Measurements from ENCODE around the gene BCL2L15.

The BCL2L15 gene

DNA sequence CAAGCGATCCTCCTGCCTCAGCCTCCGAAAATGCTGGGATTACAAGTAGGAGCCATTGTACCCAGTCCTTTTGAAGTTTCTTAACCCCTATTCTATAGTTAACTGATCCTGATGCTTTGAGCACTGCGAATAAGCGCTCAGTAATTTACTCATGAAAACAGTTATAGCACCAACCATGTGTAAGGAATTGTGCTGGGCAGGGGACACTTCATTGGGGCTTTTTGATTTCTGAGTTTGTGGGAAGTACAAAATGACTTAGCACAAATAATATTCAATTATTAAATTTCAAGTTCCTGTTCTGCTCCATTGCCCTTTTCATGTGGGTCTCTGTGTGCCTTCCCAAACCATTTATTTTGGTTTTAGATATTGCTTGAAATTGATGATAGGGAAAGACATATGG lies 35.6 kb upstream of the BCL2L15 start:
- Mint-ChIP-seq H3K9me3 (no peaks in the 10 kb centered on the region), H3K36me3 (no peaks in the 10 kb centered on the region), H3K4me3 (no peak overlapping the region), H3K27ac (no peak overlapping the region), H3K27me3 (peaks cover 36% of the 10 kb centered on the region), H3K4me1 (peaks cover 4% of the 10 kb centered on the region)
- no peak for DNase-seq
- CTCF ChIA-PET, result no interaction called here

DNA sequence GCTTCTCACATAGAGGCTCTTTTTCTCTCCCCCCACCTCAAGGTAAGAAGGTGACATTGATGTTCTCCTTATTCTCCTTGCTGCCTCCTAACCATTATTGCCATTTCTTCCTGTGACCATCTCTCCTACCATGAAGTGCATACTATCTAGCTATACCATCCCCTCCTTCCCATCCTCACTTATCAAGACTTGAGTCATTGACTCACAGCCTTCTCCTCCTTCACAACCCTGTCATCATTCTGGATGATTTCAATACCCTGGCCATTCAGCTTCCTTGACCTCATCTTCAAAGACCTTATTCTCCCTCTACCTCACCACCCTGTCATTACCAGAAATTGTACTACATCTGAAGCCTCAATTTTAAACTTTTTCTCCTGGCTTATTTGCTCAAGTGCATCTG lies 30.9 kb upstream of the BCL2L15 start:
- CTCF ChIA-PET, result interaction anchor here (1.0 kb wide), 1 partner anchor 639 kb away, joined by 3 read pairs; no protein-coding TSS in a partner anchor
- Mint-ChIP-seq H3K27me3 (peaks cover 11% of the 10 kb centered on the region), H3K36me3 (peaks cover 11% of the 10 kb centered on the region), H3K4me3 (no peak overlapping the region), H3K4me1 (peaks cover 2% of the 10 kb centered on the region), H3K9me3 (no peaks in the 10 kb centered on the region), H3K27ac (no peak overlapping the region)
- DNase-seq, result no peak

- Mint-ChIP-seq H3K36me3 (peaks cover 14% of the 10 kb centered on the region), H3K4me3 (no peak overlapping the region), H3K4me1 (peaks cover 2% of the 10 kb centered on the region), H3K9me3 (no peaks in the 10 kb centered on the region), H3K27ac (no peak overlapping the region), H3K27me3 (peaks cover 5% of the 10 kb centered on the region)
- CTCF ChIA-PET, result interaction anchor here (1.0 kb wide), 1 partner anchor 640 kb away, joined by 3 read pairs; no protein-coding TSS in a partner anchor
- no peak for DNase-seq
Observed at GRCh38 chr1:113917400-113918082, 30.2 kb upstream of the BCL2L15 start.

- Mint-ChIP-seq H3K36me3 (peaks cover 15% of the 10 kb centered on the region), H3K9me3 (no peaks in the 10 kb centered on the region), H3K27ac (no peak overlapping the region), H3K27me3 (peaks cover 2% of the 10 kb centered on the region), H3K4me1 (peaks cover 2% of the 10 kb centered on the region), H3K4me3 (no peak overlapping the region)
- CTCF ChIA-PET, result interaction anchor here (0.9 kb wide), 1 partner anchor 16 kb away, joined by 3 read pairs; no protein-coding TSS in a partner anchor
- no peak for DNase-seq
Observed at GRCh38 chr1:113916974-113917373, 29.6 kb upstream of the BCL2L15 start.

DNA sequence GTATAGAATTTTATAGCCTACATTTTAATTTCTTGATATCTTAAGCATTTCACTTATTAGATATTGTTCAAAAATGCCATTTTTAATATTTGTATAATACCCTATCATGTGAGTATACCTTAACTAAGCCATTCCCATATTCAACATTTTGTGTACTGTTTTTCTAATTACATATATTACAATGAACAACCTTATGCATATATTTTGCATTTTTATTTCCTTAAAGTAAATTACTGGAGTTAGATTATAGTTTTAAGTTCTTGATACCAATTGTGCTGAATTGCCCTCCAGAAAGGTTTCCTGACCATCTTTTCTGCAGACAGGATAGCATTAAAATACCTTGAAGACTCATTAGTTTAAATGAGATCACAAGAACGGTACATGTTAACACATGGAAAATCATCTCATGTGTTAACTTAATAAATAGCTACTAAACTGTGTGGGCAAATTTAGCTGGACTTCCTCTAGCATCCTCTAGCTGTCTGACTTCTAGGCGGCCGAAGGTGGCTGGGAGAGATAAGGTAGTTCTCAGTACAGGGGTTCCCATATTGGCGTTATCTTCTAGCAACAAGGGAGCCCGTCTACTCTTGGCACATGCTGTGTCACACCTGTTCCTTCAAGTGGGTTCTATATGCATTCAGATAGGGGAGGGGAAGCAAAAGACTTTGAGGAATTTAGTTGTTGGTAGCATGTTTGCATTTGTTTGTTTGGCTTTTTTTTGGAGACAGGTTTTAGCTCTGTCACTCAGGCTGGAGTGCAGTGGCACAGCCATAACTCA lies 26.7 kb upstream of the BCL2L15 start:
- H3K36me3 Mint-ChIP-seq, result peaks cover 34% of the 10 kb centered on the region
- no peak overlapping the region for H3K27ac Mint-ChIP-seq
- no peaks in the 10 kb centered on the region for H3K9me3 Mint-ChIP-seq
- DNase-seq, result no peak
- H3K4me3 Mint-ChIP-seq, result no peak overlapping the region
- H3K27me3 Mint-ChIP-seq, result no peaks in the 10 kb centered on the region
- H3K4me1 Mint-ChIP-seq, result peaks cover 13% of the 10 kb centered on the region
- CTCF ChIA-PET, result no interaction called here

DNA sequence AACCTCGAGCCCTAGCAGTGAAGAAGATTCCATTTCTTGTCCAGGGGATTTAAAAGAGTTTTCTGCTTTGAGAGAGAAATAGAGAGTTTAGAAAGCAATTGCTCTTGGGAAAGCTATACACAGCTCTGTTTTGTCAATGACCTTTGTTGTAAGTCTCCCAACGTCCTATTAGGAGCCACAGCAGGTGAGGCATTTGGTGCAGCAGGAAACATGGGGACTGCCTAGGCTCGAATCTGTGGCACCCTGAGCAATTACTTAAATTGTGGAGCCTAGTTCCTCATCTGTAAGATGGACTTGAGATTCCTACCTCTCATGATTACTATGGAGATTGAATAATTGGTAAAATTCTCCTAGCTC lies 25.9 kb upstream of the BCL2L15 start:
- no peaks in the 10 kb centered on the region for H3K9me3 Mint-ChIP-seq
- CTCF ChIA-PET, result no interaction called here
- H3K4me1 Mint-ChIP-seq, result peaks cover 18% of the 10 kb centered on the region
- no peak for DNase-seq
- H3K36me3 Mint-ChIP-seq, result peaks cover 37% of the 10 kb centered on the region
- H3K27ac Mint-ChIP-seq, result no peak overlapping the region
- no peak overlapping the region for H3K4me3 Mint-ChIP-seq
- H3K27me3 Mint-ChIP-seq, result no peaks in the 10 kb centered on the region

DNA sequence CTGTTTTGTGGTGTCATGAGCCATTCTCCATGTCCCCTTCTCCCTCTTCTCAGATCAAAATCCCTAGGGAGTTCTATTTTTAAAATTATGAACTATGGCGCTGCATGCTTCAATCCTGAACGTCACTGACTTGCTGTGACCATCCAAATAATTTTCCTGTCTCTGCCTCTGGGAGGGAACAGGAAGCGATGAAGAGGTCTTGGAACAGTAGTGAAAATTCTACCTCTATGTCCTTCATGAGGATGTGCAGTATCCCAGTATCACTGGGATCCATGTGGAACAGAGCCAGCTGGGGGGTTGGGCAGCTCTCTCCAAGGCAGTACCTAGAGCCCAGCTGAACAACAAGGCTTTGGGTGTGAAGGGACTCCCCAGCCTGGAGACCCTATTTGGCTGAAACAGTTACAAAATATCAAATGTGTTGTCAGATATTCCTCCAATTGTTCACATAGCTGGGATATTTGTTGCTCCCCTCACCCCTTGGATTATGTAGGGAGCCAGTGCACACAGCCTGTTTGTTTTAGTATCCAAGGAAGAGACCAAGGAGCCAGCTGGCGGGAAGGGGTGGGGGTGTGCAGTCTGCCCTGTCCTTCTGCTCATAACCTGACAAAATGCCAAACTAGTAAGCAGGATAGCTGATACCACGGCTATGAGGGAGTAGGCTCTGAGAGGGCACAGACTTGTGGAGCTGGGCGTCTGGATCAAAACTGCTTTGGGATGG lies 25.4 kb upstream of the BCL2L15 start:
- peaks cover 42% of the 10 kb centered on the region for H3K36me3 Mint-ChIP-seq
- CTCF ChIA-PET, result interaction anchor here (0.5 kb wide), 1 partner anchor 30 kb away, joined by 3 read pairs; no protein-coding TSS in a partner anchor
- no peak for DNase-seq

DNA sequence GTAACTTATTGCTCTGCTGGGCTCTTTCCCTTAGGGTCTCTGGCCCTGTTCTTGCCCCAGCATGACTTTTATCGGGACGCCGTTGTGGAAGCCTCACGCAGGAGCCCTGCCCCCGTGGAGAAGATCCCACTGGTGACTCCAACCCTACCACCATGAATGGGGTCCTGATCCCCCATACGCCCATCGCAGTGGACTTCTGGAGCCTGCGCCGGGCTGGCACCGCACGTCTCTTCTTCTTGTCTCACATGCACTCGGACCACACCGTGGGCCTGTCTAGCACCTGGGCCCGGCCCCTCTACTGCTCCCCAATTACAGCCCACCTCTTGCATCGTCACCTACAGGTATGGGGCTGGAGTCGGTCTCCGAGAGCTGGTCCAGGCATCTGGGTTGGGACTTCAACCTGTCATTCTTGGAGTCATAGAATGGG lies 18.1 kb upstream of the BCL2L15 start:
- Mint-ChIP-seq H3K4me3 (peak overlapping the region; percentile 86), H3K9me3 (no peaks in the 10 kb centered on the region), H3K36me3 (peaks cover 46% of the 10 kb centered on the region), H3K4me1 (peaks cover 68% of the 10 kb centered on the region), H3K27me3 (no peaks in the 10 kb centered on the region), H3K27ac (peak overlapping the region; percentile 96)
- CTCF ChIA-PET, result interaction anchor here (1.1 to 3.8 kb wide), 5 partner anchors 10 to 70 kb away, joined by 3 to 32 read pairs (median 4); partner anchors contain the start of gene HIPK1
- DNase-seq, result peak; percentile 46

More for the DNA sequence above, 25.4 kb upstream of the BCL2L15 start:
- Mint-ChIP-seq H3K9me3 (no peaks in the 10 kb centered on the region), H3K4me1 (peaks cover 23% of the 10 kb centered on the region), H3K27me3 (no peaks in the 10 kb centered on the region), H3K27ac (no peak overlapping the region), H3K4me3 (no peak overlapping the region)

DNA sequence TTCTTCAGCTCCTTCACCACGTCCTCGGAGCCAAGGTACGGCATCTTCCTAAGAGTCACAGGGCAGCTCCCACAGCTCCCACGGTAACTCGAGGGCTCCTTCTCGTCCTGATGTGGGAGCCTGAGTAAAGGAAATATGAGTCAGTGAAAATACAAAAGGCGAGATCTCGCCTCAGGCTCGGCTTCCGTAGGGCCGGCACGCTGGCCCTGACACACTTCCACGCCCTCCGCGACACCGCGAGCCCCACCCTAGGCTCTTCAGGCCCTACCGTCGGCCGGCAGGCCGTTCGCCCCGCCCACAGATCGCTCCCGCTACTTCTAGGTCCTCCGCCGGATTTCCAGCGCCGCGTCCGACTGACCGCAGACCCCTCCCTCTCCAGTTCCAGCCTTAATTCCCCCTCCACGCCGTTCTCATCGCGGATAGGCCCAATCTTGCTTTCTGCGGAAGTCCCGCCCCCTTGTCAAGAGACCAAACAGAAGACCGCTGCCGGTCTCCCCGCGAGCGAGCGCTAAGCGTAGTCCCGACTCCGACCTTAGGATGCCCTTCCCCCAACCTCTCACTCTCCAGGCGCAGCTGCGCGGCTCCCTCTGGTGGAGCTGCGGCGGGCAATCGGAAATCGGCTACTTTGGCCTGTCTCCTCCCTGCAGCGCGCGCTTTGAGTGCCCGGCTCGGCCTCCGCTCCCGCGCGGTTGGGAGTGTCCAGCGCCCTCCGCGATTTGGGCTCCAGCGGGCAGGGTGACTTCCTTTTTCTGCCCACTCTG lies 17.5 kb upstream of the BCL2L15 start, which contains the start of the genes AP4B1 and DCLRE1B:
TSS of gene AP4B1 (minus strand) at position 126 of the 761 bp plus-strand sequence. CDS start at position 44, 82 bp downstream.
TSS of gene DCLRE1B (plus strand) at position 653 of the 761 bp plus-strand sequence. CDS start 261 bp downstream, outside the sequence.
- H3K36me3 Mint-ChIP-seq, result peaks cover 47% of the 10 kb centered on the region
- DNase-seq, result peak; percentile 99
- peak within 1 kb of the TSS; percentile 86 for H3K4me3 Mint-ChIP-seq
- no peaks in the 10 kb centered on the region for H3K27me3 Mint-ChIP-seq
- CTCF ChIA-PET, result interaction anchor here (1.0 to 3.8 kb wide), 11 partner anchors 25 to 69 kb away, joined by 3 to 32 read pairs (median 8); partner anchors contain the start of gene HIPK1
- peaks cover 64% of the 10 kb centered on the region for H3K4me1 Mint-ChIP-seq
- no peaks in the 10 kb centered on the region for H3K9me3 Mint-ChIP-seq
- H3K27ac Mint-ChIP-seq, result peak within 1 kb of the TSS; percentile 96

DNA sequence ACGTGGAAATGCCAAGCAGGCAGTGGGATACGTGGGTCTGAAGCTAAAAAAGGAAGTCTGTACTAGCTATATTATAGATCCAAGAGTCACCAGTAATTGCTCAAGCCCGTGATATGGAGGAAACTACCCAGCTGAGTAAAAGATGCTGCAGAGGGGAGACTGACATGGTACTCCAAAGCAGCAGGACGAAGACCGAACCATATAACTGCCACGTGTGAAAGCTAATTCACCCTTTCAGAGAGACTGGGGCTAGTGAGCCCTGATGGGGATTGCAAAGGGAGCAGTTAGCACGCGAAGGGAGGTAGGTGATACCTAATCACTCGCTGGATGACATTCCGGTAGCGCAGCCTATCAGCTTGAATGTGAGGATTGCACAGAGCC lies 16.9 kb upstream of the BCL2L15 start:
- Mint-ChIP-seq H3K27ac (peak overlapping the region; percentile 96), H3K36me3 (peaks cover 53% of the 10 kb centered on the region), H3K27me3 (no peaks in the 10 kb centered on the region), H3K4me1 (peaks cover 69% of the 10 kb centered on the region), H3K9me3 (no peaks in the 10 kb centered on the region), H3K4me3 (peak overlapping the region; percentile 86)
- CTCF ChIA-PET, result interaction anchor here (0.8 to 3.8 kb wide), 12 partner anchors 24 to 71 kb away, joined by 3 to 32 read pairs (median 8); partner anchors contain the start of gene HIPK1
- DNase-seq, result peak; percentile 76

DNA sequence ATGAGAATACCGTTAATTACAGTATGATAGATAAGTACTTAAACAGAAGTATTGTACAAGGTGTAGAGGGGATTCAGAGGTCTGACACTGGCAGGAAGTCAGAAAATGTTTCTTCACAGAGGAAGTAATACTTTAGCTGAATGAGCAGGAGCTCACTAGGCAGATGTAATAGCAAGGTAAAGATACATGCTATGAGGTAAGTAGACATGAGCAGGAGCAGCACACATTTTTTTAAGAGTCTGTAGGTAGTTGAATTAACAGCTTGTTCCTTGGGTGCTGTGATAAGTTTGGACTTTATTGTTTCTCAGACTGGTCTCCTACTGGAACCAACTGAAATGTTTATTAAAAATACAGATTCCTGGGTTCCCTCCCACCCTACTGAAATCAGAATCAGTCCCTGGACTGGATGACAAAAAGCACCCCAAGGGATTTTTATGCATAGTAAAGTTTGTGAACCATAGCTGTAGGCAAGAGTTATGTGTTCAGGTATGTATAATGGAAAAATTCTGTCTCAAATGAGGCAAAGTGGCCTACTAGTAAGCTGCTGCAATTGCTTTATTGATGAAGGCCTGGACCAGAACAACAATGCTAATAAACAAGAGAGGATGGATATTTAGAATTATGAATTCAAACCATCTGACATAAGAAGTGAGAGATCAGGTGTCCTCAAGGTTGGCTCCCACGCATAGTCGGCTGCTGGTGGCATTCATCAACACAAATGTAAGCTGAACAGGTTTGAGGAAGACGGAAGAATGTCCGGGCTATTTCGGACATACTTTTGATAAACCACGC lies 16.3 kb upstream of the BCL2L15 start:
- peaks cover 56% of the 10 kb centered on the region for H3K36me3 Mint-ChIP-seq

GRCh38 chr1:113901191-113901590 lies 13.8 kb upstream of the BCL2L15 start:
- Mint-ChIP-seq H3K36me3 (peaks cover 68% of the 10 kb centered on the region), H3K9me3 (no peaks in the 10 kb centered on the region)

More for the DNA sequence above, 16.3 kb upstream of the BCL2L15 start:
- Mint-ChIP-seq H3K4me1 (peaks cover 71% of the 10 kb centered on the region), H3K27ac (peak overlapping the region; percentile 96), H3K9me3 (no peaks in the 10 kb centered on the region), H3K4me3 (peak overlapping the region; percentile 86), H3K27me3 (no peaks in the 10 kb centered on the region)
- CTCF ChIA-PET, result interaction anchor here (0.8 to 3.8 kb wide), 12 partner anchors 24 to 70 kb away, joined by 3 to 32 read pairs (median 8); partner anchors contain the start of gene HIPK1
- DNase-seq, result no peak

More at GRCh38 chr1:113901191-113901590, 13.8 kb upstream of the BCL2L15 start:
- CTCF ChIA-PET, result interaction anchor here (1.1 kb wide), 1 partner anchor 31 kb away, joined by 4 read pairs; no protein-coding TSS in a partner anchor
- Mint-ChIP-seq H3K27me3 (no peaks in the 10 kb centered on the region), H3K4me3 (no peak overlapping the region), H3K4me1 (peaks cover 56% of the 10 kb centered on the region), H3K27ac (peak overlapping the region; percentile 3)
- no peak for DNase-seq

Data from activated naive CD4-positive, alpha-beta T cell treated with anti-CD3 and anti-CD28 coated beads, Interleukin-2, amount 10 ng/mL, durations not matched to agents 7 days and 5 days (primary cell).